NCI-H1694 treated with DMSO at 0.1 percent for 48 hours (cell line): Measurements from ENCODE around the gene TMEM169.
"Not testable (repeated sequence)": the region's sequence is repeated elsewhere in the genome, so short reads cannot be mapped to it uniquely, and the experiment has no call there.

Experiments
- DNase-seq: peaks from one replicate; lab custom pipeline; 2025; lab: John Stamatoyannopoulos, UW

TMEM169 gene

DNA sequence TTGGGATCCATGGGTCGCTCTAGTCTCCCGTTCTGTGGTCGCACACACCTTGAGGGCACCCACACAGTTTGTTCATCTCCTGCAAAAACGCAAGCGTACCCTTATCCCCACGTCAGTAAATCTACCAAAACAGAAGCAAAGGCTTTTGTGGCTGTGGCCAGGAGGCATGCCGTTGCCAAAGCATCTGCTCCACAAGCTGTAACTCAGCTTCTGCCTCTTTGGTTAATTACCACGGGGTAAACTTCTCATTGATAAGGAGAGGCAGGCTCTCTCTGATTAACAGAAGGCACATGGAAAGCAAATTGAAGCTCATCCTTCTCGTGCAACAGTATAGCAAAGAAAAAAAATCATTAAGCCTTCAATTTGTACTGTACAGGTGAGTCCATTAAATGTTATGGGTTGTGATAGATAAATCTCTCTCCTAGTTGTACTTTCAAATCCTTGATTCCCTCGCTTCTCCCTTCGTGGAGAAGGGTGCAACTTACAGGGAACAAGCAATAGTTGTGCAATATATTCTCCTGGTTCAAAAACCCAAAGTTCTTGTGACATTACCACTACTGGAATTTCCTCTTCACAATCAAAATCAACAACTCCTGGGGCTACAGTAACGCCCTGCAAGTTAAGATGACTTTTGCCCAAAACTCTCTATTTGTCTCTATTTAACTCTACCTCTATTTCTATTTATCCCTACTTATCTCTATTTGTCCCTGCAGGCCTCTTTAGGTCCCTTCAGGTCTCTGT, 10.4 kb upstream of the TMEM169 start:
- peak; percentile 35 for DNase-seq

DNA sequence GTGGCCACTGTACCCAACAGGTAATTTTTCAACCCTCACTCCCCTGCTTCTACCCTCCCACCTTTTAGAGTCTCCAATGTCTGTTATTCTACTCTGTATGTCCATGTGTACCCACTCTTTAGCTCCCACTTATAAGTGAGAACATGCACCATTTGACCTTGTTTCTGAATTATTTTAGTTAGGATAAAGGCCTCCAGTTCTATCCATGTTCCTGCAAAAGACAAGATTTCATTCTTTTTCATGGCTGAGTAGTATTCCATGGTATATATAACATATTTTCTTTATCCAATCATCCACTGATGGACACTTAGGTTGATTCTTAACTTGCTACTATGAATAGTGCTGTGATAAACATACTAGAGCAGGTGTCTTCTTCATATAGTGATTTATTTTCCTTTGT, 9.2 kb upstream of the TMEM169 start:
- no peak for DNase-seq

DNA sequence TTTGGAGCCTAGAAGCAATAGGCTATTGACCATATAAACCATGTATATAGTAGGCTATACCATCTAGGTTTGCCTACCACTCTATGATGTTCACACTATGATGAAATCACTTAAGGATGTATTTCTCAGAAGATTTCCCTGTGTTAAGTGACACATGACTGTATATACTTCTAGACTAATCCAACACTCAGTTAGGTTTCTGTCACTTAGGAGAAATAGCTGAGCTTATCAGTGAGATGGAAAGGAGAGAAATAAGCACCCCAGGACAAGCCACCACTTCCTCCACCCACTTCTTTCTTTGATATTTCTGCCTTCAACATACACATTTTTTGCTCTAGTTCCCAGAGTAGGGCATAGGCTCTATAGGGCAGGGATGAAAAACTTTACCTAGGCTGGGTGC, 7.9 kb upstream of the TMEM169 start:
- DNase-seq: no peak

DNA sequence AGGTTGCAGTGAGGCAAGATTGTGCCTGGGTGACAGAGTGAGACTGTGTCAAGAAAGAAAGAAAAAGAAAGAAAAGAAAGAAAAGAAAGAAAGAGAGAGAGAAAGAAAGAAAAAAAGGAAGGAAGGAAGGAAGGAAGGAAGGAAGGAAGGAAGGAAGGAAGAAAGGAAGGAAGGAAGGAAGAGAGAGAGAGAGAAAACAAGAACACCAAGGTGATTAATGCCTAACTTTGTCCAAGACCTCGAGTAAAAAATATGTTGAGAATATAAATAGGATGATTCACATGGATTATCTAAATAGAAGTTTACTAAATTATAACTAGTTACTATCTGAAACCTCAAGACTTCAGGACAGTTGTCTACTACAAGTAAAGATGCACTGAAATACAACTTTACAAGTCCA, 7.3 kb upstream of the TMEM169 start:
- no peak for DNase-seq

DNA sequence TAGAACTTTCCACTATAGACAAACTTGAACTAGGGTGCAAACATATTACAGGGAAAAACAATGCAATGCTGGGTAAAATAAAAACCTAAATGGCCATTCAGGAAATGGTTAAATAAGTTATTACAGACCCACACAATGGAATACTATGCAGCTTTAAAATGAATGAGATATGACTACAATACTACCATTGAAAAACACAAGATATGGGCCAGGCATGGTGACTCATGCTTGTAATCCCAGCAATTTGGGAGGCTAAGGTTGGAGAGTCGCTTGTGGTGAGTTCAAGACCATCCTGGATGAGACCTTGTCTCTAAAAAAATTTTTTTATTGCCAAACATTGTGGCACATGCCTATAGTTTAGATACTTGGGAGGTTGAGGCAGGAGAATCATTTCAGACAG, 6.9 kb upstream of the TMEM169 start:
- no peak for DNase-seq

DNA sequence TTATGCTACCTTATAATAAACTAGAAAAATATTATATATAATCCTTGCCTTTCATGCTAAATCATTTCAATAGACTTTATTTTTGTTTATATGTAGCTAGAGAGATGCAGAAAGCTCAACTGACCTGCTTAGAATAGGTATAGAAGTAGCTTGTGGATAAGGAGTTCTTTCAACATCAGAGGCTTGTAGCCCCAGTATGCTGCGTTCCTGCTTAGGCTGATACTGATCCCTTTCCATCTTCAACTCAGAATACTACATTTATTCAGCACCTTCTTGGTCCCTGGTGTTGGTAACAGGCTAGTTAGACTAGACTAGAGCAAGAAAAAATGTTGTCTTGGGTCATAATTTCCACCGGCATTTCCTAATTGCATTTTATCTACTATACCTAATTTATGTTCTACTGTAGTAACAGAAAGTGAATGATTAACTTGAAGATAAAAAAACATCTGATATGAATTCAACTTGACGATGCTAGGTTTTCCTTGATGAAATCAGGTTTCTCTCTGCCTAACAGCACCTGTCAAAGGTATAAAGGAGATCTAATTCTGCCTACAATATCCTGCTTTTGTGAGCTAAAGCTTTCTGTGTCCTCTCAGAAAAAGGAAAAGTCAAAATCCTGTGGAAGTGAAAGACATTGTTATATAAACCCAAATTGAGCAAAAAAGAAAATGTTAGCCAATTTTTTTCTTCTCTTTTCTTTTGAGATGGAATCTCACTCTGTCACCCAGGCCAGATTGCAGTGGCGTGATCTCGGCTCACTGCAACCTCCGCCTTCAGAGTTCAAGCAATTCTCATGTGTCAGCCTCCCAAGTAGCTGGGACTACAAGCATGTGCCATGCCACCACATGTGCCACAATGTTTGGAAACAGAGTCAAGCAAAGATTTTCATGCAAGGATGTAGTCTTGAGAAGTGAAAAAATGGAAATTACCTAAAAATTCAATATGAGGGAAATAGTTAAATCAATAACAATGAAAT, 5.9 kb upstream of the TMEM169 start:
- no peak for DNase-seq

DNA sequence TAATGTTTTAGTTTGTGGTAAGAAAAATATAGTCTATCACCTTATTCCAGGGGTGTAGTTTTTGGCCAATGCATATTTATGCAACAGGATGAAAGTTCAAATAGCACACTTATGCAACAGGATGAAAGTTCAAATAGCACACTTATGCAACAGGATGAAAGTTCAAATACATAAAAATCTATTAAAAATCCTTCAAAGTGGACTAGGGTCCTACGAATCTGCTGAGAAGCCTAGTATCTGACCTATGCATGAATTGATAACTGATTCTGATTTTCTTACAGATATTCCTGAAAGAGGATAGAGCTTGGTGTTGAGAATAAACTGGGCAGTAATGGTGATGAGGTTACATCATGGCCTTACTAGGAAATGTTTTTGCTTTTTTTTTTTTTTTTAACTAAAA, 2.9 kb upstream of the TMEM169 start:
- no peak for DNase-seq

DNA sequence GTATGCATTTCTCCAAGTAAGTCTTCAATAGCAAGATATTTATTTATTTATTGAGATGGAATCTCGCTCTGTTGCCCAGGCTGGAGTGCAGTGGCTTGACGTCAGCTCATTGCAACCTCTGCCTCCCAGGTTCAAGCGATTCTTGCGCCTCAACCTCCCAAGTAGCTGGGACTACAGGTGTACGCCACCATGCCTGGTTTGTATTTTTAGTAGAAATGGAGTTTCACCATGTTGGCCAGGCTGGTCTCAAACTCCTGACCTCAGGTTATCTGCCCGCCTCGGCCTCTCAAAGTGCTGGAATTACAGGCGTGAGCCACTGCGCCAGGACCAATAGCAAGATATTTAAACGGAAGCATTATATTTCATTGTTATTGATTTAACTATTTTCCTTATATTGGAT, 1.7 kb upstream of the TMEM169 start:
- DNase-seq: not testable (repeated sequence)

DNA sequence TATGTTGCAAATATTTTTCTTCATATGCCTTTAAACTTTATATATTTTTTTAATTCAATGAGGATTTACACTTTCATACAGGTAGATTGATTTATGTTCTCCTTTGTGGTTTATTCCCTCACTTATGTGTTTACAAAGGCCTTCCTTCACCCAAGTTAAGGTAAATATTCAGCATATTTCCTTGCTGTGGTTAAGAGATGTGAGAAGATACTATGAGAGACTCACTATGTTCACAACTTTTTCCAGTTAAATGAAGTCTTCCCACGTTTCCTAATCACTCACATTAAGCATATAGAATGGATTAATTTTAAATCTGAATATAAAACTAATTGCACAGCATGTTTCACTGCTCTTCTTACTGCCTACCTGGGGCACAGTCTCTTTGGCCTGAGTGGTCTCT, 707 bp upstream of the TMEM169 start:
- DNase-seq: no peak

DNA sequence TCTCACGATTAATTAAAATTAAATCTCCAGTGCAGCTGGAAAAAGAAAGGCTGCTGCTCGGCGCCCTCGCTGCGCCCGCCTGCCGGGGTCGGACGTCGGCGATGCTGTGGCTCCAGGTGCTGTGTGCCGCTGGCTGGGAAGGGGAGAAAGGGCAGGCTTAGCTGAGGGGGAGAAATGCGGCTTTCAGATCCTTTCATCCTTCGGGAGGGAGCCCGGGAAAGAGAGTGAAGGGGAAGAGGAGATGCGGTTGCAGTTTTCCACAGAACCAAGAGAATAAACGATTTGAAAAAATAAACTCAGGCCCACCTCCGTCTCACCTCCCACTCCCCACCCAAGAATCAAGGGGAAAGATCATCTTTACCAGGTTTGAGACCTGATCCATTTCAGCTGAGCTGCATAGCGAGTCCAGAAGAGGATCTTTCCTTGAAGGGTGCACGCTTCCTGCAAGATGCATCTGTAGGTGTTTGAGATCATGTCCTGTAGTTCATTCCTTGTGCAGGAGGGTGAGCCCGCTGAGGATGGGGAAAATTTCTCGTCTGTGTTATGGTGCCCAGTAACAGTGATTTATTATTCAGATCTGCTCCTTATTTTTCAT, 495 bp downstream of the TMEM169 start:
- peak; percentile 63 for DNase-seq

DNA sequence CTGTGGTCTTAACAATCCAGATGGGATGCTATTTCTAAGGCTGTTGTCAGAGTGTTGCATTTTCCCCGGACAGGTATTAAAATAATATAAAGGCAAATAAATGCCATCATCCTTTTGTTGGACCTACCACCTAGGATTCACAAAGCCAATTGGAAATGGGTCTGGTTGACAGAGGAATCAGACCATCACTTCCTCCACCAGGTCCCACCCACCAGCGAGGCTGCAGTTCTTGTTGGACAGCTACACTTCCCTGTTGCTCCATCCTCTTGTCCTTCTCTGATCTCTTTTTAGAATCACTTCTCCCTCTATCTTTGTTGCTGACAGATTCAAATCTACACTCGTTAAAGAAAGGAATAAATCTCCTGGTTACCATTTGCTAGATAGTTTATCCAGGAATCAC, 1.1 kb downstream of the TMEM169 start:
- peak; percentile 73 for DNase-seq

DNA sequence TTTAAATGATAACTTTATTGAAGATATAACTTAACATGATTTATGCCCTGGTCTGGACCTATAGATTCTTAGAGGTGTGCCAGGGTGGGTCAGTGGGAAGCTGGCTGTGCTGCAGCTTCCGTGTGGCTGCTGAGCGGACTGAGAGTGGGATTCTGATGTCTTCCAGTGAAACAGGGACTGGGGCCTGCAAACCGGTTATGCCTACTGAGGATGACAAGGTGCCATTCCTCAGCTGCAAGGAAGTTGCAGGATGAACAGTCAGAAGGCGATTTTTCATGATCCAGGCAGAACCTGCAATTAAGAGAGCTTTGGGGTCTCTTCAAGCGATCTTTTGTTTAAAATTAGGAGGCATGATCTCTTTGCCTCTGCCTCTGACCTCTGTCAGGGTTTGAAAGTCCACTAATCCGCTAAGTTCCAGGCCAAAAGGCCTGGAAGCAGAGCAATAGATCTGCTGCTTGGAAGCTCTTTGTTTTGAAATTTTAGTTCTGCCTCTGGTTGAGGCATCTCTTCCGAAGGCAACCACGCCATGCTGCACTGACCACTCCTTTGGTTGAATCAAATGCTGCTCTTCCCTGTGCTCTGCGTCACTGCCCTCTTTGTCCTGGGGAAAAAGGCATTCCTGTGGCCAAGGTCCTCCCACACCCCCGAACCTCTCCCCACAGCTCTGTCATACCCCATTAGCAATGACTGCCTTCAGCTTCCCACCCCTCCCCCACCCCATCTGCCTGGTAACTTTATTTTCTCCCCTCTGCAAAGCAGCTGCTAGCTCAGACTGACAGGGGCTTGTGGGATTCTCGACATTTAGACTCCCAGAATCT, 2.0 kb downstream of the TMEM169 start:
- peak; percentile 89 for DNase-seq

DNA sequence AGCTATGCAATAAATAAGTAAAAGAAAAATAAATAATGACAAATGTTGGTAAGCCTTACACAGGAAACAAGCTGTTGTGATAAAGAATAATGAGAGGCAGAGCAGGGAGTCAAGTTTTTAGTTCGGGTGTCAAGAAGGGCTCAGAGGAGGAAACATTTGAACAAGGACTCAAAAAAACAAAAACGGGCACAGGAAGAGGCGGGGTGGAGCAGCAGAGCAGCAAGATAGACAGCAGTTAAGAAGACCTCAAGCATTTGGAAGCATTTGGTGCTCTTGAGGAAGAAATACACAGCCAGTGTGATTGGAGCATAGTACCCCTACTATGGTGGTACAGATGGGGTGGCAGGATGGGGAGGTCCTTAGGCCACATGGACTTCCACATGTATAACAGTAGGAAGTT, 2.8 kb downstream of the TMEM169 start:
- peak; percentile 57 for DNase-seq

DNA sequence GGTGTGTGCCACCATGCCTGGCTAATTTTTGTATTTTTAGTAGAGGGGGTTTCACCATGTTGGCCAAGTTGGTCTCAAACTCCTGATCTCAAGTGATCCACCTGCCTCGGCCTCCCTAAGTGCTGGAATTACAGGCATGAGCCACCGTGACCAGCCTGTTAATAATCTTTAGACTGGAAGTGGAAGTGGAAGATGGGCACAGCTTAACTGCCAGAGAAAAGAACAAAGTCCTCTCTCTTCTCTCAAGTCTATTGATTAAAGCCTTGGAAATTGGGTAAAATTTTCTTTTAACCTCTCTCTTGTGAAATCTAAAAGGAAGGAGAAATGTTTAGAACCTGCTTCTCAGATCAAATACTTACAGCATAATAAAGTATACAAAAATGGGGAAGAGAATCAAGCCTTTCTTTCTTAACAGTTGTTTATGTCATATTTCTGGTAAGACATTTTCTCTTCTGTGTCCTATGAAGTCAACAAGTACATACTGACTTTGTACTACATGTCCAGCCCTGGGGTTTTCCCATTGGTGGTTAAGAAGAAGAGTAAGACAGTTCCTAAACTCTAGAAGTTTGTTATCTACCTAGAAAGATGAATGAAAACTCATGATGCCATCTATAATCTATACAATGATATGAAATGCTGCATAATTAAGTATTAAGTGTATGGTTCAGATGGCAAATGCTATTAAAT, 4.6 kb downstream of the TMEM169 start:
- no peak for DNase-seq

DNA sequence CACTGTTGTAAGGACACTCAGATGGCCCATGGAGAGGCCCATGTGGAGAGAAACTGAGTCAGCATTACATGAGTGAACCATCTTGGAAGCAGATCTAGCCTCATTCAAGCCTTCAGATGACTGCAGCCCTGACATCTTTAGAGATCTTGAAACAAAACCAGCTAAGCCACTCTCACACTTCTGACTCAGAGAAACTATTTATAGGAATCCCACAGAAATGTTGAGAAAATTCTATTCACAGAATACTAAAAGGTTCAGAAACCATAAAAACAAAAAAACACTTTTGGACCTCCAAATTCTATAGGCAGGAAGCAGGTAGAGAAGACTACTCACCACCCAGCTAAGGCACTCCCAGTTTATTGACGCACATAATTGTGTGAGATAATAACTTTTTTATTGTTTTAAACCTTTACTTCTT, 8.7 kb downstream of the TMEM169 start:
- DNase-seq: no peak

DNA sequence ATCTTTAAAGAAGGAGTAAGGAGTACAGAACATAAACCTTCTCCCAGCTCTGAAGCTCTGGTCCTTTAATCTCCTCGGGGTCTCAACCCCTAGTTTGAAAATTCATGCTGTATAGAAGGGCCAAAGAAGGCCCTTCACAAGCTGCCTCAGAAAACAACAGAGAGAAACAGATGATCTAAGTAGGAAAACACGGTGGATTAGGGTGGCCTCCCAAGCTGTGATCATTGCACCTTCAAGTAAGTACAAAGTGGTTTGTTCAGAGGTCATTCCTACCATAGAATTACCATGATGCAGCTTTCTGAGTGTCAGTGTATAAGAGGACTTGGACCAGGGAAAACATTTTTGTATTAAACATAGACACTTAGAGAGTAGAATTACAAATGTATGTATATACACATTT, 10.9 kb downstream of the TMEM169 start:
- no peak for DNase-seq

DNA sequence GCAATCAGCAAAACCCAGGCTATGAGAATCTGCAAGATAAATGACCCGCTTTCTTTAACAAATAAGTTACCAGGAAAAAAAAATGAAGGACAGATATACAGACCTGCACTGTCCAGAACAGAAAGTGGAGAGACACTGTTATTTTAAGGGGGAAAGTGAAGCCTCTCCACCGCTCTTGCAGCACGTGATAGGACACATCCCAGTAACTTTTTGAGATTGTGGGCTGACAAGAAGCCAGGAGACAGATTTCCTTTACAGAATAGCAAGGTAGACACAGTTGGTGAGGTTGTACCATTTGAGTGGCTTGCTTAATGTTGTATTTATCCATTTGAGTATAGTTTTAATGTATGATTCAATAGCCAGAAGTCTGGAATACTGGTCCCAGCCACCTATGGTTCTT, 13.0 kb downstream of the TMEM169 start:
- no peak for DNase-seq

DNA sequence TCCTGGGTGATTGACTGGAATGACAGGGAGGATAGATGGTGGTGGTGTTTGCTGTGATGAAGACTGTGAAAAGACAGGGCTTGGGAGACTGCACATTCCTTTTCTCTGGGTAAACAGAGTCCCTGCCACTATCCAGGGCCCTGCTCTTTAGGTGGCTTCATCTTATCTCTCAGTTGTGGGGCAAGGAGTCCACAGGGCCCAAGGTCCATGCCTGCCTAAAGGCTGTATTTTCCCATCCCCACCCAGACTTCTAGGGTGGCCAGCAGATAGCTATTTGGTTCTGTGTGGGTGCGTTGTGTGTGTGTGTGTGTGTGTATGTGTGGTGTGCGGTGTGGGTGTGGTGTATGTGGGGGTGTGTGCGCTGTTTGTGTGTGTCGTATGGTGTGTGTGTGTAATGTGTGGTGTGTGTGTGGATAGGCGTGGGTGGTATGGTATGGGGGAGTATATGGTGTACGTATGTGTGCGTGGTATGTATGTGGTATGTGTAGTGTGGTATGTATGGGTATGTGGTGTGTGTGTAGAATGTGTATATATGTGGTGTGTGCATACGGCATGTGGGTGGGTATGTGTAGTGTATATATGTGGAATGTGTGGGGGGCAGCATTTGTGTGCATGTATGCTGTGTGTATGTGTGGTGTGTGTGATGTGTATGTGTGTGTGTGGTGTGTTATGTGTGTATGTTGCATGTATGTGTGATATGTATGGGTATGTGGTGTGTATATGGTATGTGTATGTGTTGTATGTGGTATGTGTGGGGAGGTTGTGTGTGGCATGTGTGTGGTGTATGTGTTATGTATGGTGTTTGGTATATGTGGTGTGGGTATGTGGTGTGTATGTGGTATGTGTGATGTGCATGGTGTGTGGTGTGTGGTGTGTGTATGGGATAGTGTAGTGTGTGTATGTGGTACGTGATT, 17.0 kb downstream of the TMEM169 start:
- no peak for DNase-seq

DNA sequence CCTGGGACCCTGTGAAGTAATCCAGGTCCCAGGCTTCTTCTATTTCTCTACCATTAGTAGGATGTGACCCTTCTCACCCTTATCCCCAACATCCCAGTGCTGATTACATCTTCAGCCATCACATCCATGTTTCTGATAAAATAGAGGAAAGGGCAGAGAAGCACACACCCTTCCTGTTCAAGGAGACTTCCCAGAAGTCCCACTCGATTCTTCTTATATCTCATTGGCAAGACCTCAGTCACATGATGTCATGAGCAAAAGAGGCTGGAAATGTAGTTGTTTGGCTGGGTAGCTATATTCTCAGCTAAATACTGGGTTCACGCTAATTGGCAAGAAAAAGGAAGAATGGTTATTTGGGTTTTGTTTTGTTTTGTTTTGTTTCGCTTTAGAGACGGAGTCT, 19.4 kb downstream of the TMEM169 start:
- DNase-seq: no peak

DNA sequence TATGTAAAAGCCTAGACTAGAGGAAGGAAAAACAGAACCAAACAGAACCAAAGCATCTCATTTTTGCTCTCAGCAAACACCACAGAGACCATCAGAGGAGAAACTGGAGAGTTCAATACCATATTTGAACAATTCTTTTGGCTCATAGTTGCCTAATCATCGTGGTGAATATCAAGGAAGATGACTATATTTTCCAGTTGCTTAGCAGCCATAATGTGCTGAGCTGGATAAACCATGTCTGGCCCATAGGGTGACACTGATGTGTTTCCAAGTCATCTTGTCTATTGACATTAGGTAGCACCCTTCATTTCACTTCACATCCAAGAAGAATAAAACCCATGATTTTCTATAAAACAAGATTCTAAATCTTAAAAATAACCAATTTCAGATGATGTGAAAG, 21.5 kb downstream of the TMEM169 start:
- no peak for DNase-seq
